Measurements from ENCODE around the gene SUFU.

DNA sequence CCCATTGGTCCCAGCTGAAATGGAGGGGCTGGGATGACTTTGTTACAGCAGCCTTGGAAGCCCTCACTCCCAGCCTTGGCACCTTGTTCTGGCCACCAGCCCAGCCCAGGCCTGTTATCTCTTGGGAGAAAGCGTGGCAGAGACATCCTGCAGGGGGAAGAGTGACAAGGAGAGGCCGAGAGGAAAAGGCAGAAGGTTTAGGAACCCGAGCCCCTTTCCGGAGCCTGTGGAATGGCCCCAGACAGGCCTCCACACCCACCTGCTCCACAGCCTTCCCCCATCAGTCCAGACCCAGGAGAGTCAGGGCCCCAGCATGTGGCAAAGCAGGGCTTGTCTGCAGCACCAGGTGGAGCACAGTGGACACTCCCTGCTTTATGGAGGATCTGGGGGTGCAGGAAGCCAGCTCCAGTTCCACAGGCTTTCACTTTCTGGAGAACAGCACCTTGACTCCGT lies 116.4 kb downstream of the SUFU start:
- TF ChIP-seq, protein P1, sequence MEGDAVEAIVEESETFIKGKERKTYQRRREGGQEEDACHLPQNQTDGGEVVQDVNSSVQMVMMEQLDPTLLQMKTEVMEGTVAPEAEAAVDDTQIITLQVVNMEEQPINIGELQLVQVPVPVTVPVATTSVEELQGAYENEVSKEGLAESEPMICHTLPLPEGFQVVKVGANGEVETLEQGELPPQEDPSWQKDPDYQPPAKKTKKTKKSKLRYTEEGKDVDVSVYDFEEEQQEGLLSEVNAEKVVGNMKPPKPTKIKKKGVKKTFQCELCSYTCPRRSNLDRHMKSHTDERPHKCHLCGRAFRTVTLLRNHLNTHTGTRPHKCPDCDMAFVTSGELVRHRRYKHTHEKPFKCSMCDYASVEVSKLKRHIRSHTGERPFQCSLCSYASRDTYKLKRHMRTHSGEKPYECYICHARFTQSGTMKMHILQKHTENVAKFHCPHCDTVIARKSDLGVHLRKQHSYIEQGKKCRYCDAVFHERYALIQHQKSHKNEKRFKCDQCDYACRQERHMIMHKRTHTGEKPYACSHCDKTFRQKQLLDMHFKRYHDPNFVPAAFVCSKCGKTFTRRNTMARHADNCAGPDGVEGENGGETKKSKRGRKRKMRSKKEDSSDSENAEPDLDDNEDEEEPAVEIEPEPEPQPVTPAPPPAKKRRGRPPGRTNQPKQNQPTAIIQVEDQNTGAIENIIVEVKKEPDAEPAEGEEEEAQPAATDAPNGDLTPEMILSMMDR (IDR thresholded peaks at IDR 0.05; ENCODE audit: insufficient read depth, low read length, poor library complexity, severe bottlenecking): no peak
- no peak for TF ChIP-seq EZH2phosphoT487 (conservative IDR thresholded peaks at IDR 0.05; ENCODE audit: low read length)

All from SU-DHL-6 (cell line).